DMS53 treated with DMSO at 0.1 percent for 48 hours (cell line): ENCODE results near the gene KIF16B.
A peak's percentile ranks its signal among the peaks of the same experiment; 100 is the strongest.

ENCODE experiments used
- DNase-seq: peaks from one replicate; lab custom pipeline; 2025; ENCODE audit not compliant: unreplicated experiment; lab: John Stamatoyannopoulos, UW

The KIF16B gene

DNA sequence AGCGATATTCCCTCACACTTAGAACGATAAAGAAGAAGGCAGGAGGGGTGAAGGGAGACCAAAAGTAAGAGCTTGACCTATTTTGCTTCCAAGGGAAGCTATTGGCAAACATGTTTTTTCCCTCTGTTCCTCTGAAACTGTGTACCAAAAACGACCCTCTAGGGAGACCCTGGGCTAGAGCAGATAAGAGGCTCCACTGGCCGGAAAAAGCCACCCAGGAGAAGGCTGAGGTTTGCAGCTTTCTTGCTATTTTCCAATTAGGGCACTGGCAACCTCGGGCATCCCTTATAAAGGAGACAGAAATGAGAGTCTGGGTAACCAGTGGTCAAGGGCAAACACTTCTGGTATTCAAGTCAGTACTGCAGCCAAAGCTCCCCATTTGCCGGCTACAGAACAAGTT, 168.0 kb downstream of the KIF16B start:
- DNase-seq, result no peak

DNA sequence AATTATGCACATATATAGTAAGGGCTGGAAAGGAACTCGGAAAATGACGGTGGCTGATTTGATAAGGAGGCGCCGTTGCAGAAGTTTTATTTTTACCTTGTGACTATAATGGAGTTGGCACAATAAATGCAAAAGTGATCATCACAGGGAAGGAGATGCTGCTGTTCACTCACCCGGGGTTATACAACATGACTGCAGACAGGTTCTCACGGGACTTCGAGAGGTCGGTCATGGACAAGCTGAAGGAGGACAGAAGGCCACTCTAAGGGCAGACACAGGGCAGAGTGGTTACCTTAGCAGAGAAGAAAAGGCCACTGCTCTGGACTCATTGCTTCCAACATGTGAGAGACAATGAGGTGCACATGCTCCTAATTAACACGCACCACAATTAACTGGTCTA, 168.6 kb downstream of the KIF16B start:
- DNase-seq, result no peak

DNA sequence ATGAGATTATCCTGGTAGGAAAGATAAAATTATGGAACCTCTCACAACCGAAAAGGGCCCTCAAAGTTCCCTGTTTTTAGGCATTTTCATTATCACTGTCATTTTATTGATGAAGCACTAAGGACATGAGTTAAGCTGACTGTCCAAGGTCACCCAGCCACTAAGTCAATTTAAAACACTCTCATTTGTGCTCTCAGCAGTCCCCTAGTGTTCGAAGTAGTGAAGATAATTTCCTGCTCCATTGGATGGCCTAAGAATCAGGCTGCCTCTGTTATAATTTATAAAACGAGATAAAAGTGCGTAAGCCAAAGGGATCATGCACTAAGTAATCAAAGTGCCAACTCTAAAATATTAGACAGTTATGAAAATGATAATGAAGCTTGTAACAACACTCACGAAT, 169.1 kb downstream of the KIF16B start:
- no peak for DNase-seq

DNA sequence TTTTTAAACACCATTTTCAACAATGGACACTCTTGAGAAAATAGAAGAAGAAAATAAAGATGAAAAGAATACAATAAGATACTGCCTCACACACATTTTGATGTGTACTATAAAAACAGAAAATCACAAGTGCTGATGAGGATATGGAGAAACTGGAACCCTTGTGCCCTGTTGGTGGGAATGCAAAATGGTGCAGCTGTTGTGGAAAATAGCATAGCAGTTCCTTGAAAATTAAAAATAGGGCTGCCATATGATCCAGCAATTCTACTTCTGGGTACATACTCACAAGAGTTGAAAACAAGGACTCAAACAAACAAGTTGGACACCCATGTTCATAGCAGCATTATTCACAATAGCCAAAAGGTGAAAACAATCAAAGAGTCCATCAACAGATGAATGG, 173.0 kb downstream of the KIF16B start:
- no peak for DNase-seq

DNA sequence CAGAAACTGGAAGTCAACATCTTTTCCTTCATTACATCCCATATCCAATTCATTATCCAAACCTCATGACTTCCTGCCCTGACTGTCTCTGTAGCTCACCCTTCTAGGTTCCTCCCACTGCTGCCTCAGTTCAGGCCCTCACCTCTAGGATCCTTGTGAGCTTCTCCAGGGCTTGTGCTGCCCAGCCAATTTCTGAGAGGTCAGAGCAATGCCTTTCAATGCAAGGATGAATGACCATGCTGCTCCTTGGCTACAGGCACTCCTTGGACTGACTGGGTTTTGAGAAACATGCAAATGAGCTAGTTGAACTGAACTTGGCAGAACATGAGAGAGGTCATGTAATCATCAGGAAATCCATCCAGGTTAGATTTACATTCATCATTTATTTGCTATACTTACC, 173.4 kb downstream of the KIF16B start:
- no peak for DNase-seq

DNA sequence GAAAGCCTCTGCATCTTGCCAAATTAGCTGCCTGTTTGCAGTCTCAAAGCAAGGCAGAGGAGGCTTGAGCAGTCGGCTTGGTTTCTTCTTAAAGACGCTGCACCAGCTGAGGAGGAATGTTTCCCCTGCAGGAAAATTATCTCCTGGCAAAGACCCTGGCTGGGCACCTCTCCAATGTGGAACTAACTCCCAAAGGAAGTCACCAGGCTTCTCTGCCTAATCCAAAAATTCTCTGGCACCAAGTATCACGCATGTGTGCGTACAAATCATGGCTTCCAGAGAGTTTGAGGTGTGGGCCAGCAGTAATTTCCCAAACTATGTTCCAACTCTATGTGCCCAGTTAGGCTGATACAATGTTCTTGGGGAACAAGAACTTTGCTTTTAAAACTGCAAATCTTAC, 176.2 kb downstream of the KIF16B start:
- no peak for DNase-seq

DNA sequence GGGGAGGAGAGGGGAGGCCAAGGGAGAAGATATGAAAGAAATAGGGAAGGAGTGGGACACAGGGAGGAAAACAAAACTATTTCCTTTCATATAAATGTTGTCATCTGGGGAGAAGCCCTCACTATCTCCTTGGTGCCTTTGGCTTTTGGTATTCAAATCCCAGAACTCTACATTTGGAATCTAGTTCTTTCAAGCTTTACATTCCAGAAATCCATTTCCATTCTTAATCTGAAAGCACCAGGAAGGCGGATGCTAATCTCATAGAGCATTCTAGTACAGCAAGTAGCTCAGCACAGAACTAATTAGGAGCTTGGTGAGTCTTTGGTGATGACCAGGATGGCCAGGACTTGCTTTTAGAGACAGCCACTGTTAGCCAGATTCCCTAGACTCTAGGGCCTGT, 177.9 kb downstream of the KIF16B start:
- DNase-seq, result no peak

DNA sequence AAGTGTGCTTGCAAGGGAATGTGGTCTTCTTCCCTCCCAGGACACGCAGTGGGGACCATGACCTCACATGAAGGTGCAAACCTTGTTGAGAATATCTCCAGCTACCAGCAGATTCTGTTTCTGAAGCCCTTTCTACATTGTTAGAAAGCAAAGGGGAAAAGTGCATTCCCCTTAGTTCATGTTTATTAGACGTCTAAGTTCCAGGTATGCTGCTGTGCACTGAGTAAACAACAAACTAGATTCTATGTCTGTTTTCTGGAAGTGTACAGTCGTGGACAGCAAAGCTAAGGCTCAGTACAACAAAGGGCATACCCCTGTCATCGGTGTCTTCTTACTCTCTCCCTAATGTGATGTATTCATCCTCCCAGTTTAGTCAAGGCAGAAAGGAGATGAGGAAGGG, 178.5 kb downstream of the KIF16B start:
- no peak for DNase-seq

DNA sequence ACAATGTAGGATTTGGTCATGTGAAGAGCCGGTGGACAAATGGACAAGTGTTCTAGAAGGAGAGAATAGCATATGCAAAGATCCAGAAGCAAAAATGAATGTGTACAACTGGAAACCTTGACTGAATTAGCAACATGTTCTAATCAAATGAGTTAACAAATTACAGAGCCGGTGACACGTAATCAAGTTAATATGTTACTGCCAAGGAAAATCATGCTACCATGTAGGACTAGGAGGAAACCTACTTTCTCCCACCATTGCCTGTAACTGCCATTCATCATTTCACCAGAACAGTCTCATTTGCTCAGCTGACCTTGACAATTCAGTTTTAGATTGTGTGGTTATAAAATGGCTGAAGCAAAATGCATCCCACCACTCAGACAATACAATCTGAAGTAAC, 179.4 kb downstream of the KIF16B start:
- no peak for DNase-seq

DNA sequence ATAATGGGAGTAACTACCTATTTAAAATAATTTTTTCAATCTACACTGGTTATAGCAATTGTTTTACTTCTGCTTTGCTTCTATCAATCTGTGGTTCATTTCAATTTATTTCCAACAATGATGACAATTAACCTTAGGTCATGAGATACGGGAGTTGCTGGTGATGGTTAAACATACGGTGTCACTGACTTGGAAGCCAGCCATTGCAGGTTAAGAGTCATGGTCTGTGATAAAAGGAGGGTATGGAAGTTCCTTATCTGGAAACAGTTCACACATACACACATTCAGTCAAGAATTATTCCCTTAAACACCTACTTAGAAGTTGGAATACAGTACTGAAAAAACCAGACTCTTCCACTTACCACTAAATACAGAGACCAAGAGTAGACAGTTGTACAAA, 180.0 kb downstream of the KIF16B start:
- DNase-seq, result no peak

DNA sequence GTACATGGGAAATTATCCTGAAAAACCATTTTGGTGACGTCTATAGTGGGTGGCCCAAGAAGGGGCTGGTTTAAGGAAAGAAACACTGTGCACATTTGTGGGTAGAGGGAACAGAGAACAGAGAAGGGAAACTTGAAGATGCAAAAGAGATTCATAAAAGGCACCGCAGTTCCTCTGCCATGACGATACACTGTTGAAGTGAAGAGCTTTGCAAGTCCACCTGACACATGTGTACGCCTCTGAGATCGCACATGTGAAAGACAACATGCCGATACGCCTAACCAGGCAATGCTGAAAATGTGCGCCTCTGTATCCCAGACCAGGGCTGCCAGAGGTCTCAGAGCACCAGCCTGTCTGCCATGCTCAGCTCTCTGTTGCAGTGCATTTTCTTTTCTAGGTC, 180.9 kb downstream of the KIF16B start:
- DNase-seq, result no peak

DNA sequence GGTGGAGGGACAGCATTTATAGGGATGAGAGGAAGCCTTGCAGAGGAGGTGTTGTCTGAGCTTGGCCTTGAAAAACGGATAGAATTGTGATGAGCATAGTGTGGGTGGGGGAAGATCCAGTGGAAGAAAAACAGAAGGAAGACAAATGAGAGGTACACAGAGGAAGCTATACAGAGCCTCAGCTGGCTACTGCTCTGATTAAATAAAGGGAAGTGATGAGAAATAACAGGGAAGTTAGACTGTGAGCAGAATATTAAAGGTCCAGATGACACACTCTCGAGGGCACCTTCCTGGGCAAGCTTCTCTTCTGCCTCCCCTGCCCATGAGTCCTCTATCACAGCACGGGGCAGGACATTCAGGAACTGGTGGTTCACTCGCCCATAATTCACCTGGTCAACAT, 182.3 kb downstream of the KIF16B start:
- no peak for DNase-seq

DNA sequence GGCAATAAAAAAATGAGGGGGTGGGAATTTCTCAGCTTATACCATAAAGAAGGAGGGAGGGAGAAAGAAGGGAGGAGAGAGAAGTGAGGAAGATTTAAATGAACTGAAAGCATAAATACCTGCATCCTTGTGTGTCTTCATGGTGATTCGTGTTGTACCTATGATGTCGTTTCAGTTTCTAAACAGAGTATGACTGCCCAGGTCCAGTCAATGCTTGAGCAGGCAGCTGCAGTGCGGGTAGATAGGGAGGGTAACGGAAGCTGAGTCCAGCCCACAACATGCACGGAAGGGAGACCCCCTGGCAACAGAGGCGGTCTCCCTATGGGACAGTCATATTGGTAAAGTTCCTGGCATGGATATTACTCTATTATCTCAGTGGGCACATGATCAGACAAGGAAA, 184.5 kb downstream of the KIF16B start:
- DNase-seq, result no peak

DNA sequence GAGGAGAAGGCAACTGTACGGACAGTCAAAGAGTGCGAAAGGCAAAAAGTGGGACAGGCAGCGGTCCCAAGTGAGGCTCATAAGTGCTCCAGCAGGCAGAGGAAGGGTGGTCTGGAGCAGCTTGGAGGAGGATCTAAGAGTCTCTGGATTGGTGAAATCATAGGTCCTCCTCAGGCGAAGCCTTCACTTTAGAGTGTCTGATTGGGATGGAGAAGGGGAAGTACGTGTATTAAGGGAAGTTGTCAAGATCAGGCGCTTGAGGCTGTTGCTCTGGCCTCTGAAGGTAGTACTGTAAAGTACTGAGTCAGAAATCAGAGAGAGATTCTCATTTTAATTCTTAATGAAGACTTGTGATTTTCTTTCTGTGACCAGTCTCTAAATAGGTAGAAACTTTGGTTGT, 185.6 kb downstream of the KIF16B start:
- no peak for DNase-seq

DNA sequence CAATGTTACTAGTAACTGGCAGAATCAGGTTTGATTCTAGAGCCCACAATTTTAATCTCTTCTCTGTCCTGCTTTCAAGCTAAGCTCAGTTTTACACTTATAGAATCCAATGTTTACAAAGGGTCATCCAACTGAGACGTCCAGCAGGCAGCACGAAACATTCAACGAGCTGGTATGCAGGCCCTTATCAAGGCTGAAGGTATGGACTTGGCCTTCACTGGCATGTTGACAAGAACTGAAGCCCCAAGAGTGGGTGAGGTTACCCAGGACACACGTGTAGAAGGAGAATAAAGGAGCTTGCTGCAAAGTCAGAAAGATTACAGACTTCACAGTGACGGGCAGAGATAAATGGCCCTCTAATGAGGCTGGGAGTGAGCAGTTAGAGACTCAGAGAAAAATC, 187.4 kb downstream of the KIF16B start:
- no peak for DNase-seq

DNA sequence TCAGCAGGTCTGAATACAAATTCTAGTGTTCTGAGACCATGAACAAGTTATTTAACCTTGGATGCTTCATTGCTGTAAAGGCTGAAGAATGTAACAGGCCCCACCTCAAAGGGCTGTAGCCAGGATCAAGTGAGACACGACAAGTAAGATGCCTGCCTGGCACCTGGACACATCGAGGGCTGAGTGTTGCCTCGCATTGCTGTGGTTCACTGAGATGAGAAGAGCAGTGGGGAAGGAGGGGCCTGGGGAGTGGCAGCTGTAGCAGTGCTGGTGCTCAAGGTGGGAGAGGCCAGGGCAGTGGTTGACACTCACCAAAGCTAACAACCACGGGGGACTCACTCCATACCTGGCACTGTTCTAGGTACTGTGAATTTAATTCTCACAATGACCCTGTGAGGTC, 187.8 kb downstream of the KIF16B start:
- DNase-seq, result no peak

DNA sequence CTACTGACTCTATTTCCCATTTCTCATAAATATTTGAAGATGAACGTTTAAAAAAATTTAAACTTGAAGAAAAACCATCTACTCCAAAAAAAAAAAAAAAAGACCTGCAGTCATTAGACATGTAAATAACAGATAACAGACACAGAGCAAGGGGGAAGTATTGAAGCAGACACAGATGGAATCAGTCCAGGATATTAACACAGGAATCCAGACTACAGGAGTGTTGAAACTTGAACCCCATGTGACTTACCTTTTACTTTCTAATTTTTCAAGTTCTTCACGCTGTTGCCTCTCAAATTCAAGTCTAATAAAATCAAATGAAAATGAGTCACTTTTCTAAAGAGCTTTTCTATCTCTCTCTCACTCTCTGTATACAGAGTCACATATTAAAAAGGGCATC, 191.8 kb downstream of the KIF16B start:
- DNase-seq, result no peak

DNA sequence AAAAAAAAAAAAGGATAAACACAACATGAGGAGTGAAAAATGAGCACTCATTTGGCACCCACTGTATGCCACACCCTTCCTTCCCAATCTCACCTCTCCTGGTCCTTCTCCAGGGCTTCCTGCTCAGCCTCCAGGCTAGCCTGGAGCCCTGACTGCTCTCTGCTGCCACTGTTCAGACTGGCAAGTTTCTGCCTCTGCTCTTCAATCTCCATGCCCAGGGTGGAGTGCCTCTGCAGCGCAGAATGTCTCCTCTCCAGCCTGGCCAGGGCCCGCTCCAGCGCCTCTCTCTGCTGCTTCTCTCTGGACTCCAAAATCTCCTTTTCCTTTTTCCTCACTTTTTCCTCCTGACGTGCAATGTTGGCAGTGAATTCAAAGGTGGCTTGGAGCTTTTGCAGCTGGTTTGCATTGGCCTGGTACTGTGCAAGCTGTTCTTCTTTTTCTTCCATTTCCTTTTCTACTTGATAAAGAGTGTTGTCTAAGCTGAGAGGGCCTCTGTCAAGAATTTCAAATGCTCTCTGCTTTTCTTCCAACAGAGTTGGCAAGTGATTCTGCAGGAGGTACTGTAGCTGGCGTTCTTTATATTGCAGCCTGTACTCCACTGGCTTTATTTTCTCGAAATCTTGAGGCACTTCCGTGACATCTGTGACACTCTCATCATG, 194.4 kb downstream of the KIF16B start:
- no peak for DNase-seq

DNA sequence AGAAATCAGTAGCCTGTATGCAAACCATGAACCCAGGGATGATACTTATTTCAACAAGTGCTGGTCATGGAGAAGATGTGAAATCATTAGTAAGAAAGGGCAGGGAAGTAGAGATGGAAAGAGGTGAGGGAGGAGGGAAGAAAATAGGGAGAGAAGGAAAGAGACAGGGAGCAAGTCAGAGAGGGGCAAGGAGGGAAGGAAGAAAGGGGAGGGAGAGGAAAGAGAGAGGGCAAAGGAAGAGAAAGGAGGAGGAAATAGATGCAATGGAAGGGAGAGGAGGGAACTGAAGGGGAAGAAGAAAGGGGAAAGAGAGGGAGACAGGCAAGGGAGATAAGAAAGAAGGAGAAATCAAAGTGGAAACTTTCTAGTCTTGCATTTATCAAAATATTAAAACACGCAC, 195.1 kb downstream of the KIF16B start:
- DNase-seq, result no peak

DNA sequence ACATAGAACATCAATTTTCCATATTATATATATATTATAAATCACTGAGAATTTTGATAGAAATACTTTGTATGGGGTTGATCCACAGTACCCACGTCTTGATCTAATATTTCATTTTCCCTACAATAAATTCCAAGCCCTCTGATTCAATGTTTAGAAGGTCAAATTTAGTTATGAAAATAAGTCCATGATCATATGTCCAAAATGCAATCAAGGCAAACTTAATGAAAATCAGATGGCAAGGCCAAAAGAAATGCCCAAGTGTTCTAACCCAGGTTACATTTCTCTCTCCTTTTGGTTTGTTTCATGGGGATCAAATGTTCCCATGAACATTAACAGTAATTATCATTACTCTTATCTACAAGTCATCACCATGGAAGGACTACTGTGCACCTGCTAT, 203.8 kb downstream of the KIF16B start:
- DNase-seq, result no peak

DNA sequence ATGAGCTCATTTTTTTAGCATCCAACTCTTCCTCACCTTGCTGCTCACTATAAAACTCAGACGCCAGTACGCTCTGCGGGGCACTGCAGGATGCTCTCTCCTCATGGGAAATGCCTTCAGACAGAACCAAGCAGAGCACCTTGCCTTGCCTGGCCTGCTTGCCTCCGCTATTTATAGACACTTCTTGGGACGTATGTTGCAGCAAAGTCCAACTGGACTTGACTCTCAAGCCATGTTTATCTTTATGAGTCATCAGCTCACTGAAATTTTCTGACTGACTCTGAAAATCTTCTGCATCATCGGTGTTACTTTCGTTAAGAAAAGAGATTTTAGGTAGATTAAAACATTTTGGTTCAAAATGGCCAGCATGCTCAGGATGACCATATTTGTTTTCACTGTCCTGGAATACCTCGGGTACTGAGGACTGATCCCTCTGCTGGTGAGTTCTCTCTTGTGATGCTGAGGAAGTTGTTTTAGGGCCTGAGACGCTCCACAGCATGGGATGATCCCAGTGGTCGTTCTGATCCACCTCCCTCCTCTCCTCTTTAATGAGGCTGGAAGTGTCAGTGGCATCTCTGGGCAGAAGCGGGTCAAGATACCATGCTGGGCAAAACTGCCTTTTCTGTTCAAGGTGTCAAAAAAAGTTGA, 204.5 kb downstream of the KIF16B start:
- DNase-seq, result peak; percentile 1

DNA sequence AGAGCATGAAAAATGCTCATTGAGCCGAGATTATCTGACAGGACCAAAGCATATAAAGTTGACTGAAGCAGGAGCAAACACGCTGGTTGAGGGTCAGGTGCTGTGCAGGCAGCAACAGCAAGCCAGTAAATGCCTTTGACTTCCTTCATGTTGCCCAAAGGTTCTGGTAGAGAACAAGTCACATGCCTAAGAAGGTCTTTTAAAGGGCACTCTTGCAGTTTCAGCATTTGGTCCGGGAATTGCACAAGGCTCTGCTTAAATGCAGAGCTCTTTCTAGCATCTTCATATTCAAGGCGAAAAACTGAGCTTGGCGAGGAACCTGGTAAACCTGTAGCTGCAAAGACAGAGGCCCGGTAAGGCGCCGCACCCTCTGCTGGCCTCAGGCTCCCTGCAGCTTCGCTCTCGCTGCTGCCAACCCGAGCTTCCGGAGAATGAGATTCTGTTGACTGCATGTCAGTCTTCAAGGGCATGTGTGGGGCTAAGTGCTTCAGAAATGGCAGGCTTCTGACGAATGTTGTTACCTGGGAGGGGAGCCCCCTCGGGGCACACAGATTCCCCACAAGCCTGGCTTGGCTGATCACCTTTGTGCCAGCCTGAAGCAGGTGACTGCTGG, 205.2 kb downstream of the KIF16B start:
- no peak for DNase-seq

DNA sequence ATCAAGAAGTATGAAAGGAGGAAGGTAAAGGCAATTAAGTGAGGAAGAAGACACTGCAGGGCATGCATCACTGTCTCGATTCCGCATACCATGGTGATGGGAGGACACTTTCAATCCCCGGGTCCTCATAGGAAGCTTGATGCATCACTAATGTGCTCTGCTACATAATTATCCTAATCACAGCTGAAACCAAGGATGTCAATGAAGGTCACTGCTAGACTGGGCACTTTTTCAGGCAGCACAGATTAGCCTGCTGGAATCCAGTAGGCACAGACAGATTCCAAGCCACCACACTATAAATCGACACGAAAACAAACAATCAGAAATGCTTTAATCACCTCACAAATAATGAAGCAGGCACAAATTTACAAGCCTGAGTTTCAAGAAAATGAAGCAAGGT, 206.7 kb downstream of the KIF16B start:
- no peak for DNase-seq
